SK-N-SH treated with all-trans-retinoic acid at 6 μM for 48 hours (cell line): ENCODE results near the gene PLXNA4.

Source experiments
- ATAC-seq: fragments of 200-7000 bp; cut with Tn5 transposase; 3 replicates; pipeline ENCODE4 v1.9.1; 2020; ENCODE audit warnings: mild to moderate bottlenecking, moderate library complexity
- ARNTL ChIP-seq: fragments of 450-650 bp; formaldehyde crosslinking; IDR thresholded peaks from 2 replicates; pipeline ENCODE4 v1.5.0; 2020; ENCODE audit warnings: low read depth, mild to moderate bottlenecking, moderate library complexity, borderline replicate concordance
- BACH2 ChIP-seq: fragments of 250-450 bp; sonication (Bioruptor Pico); IDR thresholded peaks from 2 replicates; pipeline ENCODE4 v1.9.0; 2021; ENCODE audit warnings: mild to moderate bottlenecking, borderline replicate concordance
- ESRRG ChIP-seq: fragments of 250-450 bp; sonication (Bioruptor Pico); IDR thresholded peaks from 2 replicates; pipeline ENCODE4 v1.6.1; 2021; ENCODE audit warnings: mild to moderate bottlenecking
- GLIS3 ChIP-seq: fragments of 250-450 bp; sonication (Bioruptor Pico); IDR thresholded peaks from 2 replicates; pipeline ENCODE4 v1.5.0; 2020; ENCODE audit warnings: mild to moderate bottlenecking, moderate library complexity
- ISL1 ChIP-seq: fragments of 250-450 bp; sonication (Bioruptor Pico); IDR thresholded peaks from 2 replicates; pipeline ENCODE4 v2.1.2; 2022; ENCODE audit warnings: mild to moderate bottlenecking, moderate library complexity
- OSR1 ChIP-seq: fragments of 250-450 bp; sonication (Bioruptor Pico); IDR thresholded peaks from 2 replicates; pipeline ENCODE4 v1.8.0; 2022; ENCODE audit warnings: moderate library complexity, mild to moderate bottlenecking, inconsistent platforms
- PPARA ChIP-seq: fragments of 250-450 bp; sonication (Bioruptor Pico); IDR thresholded peaks from 2 replicates; pipeline ENCODE4 v1.5.0; 2020; ENCODE audit warnings: mild to moderate bottlenecking, borderline replicate concordance
- RARB ChIP-seq: fragments of 250-450 bp; sonication (Bioruptor Pico); IDR thresholded peaks from 2 replicates; pipeline ENCODE4 v1.8.0; 2021; ENCODE audit warnings: mild to moderate bottlenecking, moderate library complexity
- SNAI2 ChIP-seq: fragments of 250-450 bp; sonication (Bioruptor Pico); IDR thresholded peaks from 2 replicates; pipeline ENCODE4 v1.5.0; 2020; ENCODE audit warnings: mild to moderate bottlenecking, moderate library complexity
- TCF4 ChIP-seq: fragments of 250-450 bp; sonication (Bioruptor Pico); IDR thresholded peaks from 2 replicates; pipeline ENCODE4 v1.8.0; 2021; ENCODE audit warnings: mild to moderate bottlenecking, moderate library complexity, borderline replicate concordance
- TOX ChIP-seq: fragments of 250-450 bp; sonication (Bioruptor Pico); IDR thresholded peaks from 2 replicates; pipeline ENCODE4 v1.8.0; 2021; ENCODE audit warnings: mild to moderate bottlenecking, moderate library complexity, borderline replicate concordance
- ZC3H10 ChIP-seq: fragments of 250-450 bp; sonication (Bioruptor Pico); IDR thresholded peaks from 2 replicates; pipeline ENCODE4 v1.5.1; 2021; ENCODE audit warnings: mild to moderate bottlenecking, moderate library complexity
- ZFP3 ChIP-seq: fragments of 250-450 bp; sonication (Bioruptor Pico); IDR thresholded peaks from 2 replicates; pipeline ENCODE4 v1.5.0; 2020; ENCODE audit warnings: mild to moderate bottlenecking, moderate library complexity
- ZFP30 ChIP-seq: fragments of 450-650 bp; formaldehyde crosslinking; IDR thresholded peaks from 2 replicates; pipeline ENCODE4 v1.5.0; 2022; ENCODE audit warnings: mild to moderate bottlenecking, moderate library complexity
- ZNF565 ChIP-seq: fragments of 450-650 bp; formaldehyde crosslinking; conservative IDR thresholded peaks from 2 replicates; pipeline ENCODE4 v1.5.0; 2020; ENCODE audit warnings: low read depth, mild to moderate bottlenecking, moderate library complexity
- ZNF70 ChIP-seq: fragments of 450-650 bp; formaldehyde crosslinking; IDR thresholded peaks from 2 replicates; pipeline ENCODE4 v1.5.0; 2020; ENCODE audit warnings: mild to moderate bottlenecking, moderate library complexity
- ZNF8 ChIP-seq: fragments of 450-650 bp; formaldehyde crosslinking; IDR thresholded peaks from 2 replicates; pipeline ENCODE4 v1.5.0; 2020; ENCODE audit warnings: mild to moderate bottlenecking, moderate library complexity
- TF ChIP-seq, protein P1 (sequence below): fragments of 250-450 bp; sonication (Bioruptor Pico); IDR thresholded peaks from 2 replicates; pipeline ENCODE4 v1.5.1; 2020; ENCODE audit warnings: low read depth, mild to moderate bottlenecking, moderate library complexity
- TF ChIP-seq, protein P2 (sequence below): fragments of 250-450 bp; sonication (Bioruptor Pico); IDR thresholded peaks from 2 replicates; pipeline ENCODE4 v1.5.0; 2020; ENCODE audit warnings: mild to moderate bottlenecking, moderate library complexity
- TF ChIP-seq, protein P3 (sequence below): fragments of 250-450 bp; sonication (Bioruptor Pico); IDR thresholded peaks from 2 replicates; pipeline ENCODE4 v1.8.0; 2021; ENCODE audit warnings: low read depth, mild to moderate bottlenecking, moderate library complexity, borderline replicate concordance
- TF ChIP-seq, protein P4 (sequence below): fragments of 250-450 bp; sonication (Bioruptor Pico); IDR thresholded peaks from 2 replicates; pipeline ENCODE4 v1.8.0; 2020; ENCODE audit warnings: mild to moderate bottlenecking, moderate library complexity, borderline replicate concordance

Gene PLXNA4

DNA sequence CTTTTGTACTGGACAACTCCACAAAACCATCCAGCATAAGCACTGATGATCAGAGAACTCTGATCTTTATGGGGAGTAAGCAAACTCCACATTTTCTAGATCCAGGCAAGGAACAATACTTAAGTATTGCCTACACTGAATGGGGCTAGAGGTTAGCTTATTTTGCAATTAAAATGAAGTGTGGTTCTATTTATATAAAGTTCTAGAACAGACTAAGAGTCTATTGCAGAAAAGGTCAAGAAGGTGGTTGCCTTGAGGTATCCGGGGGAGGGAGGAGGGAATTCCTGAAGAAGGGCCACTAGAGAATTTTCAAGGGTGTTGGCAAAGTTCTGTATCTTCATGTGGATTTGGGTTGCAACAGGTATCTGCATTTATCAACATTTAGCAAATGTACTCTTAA is 477.9 kb downstream of the PLXNA4 start (continued):
- TF ChIP-seq PPARA (CRISPR knock-in tag) (no peak), ZNF565 (no peak), ZNF70 (CRISPR knock-in tag) (no peak), ISL1 (no peak), SNAI2 (CRISPR knock-in tag) (no peak), TOX (CRISPR knock-in tag) (no peak)
- TF ChIP-seq, protein P1, sequence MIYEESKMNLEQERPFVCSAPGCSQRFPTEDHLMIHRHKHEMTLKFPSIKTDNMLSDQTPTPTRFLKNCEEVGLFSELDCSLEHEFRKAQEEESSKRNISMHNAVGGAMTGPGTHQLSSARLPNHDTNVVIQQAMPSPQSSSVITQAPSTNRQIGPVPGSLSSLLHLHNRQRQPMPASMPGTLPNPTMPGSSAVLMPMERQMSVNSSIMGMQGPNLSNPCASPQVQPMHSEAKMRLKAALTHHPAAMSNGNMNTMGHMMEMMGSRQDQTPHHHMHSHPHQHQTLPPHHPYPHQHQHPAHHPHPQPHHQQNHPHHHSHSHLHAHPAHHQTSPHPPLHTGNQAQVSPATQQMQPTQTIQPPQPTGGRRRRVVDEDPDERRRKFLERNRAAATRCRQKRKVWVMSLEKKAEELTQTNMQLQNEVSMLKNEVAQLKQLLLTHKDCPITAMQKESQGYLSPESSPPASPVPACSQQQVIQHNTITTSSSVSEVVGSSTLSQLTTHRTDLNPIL (CRISPR knock-in tag), result no peak
- TF ChIP-seq, protein P2, sequence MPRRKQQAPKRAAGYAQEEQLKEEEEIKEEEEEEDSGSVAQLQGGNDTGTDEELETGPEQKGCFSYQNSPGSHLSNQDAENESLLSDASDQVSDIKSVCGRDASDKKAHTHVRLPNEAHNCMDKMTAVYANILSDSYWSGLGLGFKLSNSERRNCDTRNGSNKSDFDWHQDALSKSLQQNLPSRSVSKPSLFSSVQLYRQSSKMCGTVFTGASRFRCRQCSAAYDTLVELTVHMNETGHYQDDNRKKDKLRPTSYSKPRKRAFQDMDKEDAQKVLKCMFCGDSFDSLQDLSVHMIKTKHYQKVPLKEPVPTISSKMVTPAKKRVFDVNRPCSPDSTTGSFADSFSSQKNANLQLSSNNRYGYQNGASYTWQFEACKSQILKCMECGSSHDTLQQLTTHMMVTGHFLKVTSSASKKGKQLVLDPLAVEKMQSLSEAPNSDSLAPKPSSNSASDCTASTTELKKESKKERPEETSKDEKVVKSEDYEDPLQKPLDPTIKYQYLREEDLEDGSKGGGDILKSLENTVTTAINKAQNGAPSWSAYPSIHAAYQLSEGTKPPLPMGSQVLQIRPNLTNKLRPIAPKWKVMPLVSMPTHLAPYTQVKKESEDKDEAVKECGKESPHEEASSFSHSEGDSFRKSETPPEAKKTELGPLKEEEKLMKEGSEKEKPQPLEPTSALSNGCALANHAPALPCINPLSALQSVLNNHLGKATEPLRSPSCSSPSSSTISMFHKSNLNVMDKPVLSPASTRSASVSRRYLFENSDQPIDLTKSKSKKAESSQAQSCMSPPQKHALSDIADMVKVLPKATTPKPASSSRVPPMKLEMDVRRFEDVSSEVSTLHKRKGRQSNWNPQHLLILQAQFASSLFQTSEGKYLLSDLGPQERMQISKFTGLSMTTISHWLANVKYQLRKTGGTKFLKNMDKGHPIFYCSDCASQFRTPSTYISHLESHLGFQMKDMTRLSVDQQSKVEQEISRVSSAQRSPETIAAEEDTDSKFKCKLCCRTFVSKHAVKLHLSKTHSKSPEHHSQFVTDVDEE (CRISPR knock-in tag), result no peak

DNA sequence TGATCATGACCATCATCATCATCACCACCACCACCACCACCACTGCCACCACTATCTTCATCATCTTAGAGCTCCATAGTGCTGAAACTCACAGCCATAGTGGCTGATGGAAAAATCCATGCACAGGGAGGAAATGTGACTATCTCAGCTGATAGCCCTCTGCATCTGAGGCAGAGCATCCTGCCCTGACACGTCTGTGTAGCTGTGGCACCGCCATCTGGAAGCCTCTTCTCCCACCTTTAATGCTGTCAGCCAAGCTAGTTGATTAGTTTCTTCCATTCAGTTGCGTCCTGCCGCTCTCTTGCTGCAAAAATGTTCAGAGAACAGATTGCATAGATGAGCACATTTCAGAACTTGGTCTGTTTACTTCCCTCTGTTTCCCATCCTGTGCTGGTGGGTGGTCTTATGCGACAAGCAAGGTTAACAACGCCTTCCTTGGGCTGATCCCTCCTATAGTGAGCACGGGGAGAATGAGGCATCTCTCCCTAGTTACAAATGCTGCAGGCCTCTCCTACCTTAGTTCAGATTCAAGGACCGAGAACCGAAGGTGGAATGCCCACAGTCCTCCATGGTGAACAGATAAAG is 478.6 kb downstream of the PLXNA4 start:
- no peak for ATAC-seq
- TF ChIP-seq, protein P2 (CRISPR knock-in tag), result no peak
- no peak for TF ChIP-seq GLIS3 (CRISPR knock-in tag)

DNA sequence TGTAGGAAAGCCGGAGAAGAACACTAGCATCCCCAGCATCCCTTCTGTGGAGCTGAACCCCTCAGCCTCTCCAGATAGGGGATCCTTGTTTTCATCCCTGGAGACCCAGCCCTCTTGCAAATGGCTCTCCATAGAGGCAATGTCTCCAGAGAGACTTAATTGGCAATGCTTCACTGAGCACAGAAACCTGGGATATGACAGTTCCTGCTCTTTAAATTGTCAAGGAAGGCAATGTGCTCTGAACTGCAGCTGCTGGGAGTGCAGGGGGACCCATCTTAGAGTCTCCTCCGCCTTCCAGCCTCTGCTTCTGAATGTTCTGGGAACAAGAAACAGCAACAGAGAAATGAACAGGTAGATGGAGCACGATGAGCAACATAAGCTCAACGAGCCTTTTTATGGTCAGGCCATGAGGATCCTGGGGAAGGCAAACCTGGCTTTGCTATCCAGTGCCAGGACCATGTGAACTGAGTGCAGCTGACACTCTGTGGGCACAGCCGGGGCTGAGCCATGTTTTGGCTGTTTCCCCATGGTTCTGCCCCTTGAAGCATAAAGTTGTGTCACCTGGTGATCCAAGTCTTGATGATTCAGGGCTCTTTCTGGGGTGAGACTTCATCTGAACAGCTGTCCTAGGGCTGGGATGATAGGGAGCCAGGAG is 481.0 kb downstream of the PLXNA4 start:
- ATAC-seq, result no peak
- TF ChIP-seq, protein P3, sequence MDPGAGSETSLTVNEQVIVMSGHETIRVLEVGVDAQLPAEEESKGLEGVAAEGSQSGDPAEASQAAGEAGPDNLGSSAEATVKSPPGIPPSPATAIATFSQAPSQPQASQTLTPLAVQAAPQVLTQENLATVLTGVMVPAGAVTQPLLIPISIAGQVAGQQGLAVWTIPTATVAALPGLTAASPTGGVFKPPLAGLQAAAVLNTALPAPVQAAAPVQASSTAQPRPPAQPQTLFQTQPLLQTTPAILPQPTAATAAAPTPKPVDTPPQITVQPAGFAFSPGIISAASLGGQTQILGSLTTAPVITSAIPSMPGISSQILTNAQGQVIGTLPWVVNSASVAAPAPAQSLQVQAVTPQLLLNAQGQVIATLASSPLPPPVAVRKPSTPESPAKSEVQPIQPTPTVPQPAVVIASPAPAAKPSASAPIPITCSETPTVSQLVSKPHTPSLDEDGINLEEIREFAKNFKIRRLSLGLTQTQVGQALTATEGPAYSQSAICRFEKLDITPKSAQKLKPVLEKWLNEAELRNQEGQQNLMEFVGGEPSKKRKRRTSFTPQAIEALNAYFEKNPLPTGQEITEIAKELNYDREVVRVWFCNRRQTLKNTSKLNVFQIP (CRISPR knock-in tag), result no peak
- TF ChIP-seq ZNF8 (CRISPR knock-in tag) (no peak), ARNTL (CRISPR knock-in tag) (no peak), RARB (CRISPR knock-in tag) (no peak), ISL1 (no peak), TCF4 (CRISPR knock-in tag) (no peak), ESRRG (CRISPR knock-in tag) (no peak), ZFP30 (no peak), GLIS3 (CRISPR knock-in tag) (no peak), ZNF70 (CRISPR knock-in tag) (no peak), SNAI2 (CRISPR knock-in tag) (no peak), PPARA (CRISPR knock-in tag) (no peak), OSR1 (CRISPR knock-in tag) (no peak), TOX (CRISPR knock-in tag) (no peak), ZFP3 (CRISPR knock-in tag) (no peak), ZNF565 (no peak), BACH2 (no peak), ZC3H10 (CRISPR knock-in tag) (no peak)
- TF ChIP-seq, protein P1 (CRISPR knock-in tag), result no peak
- TF ChIP-seq, protein P4, sequence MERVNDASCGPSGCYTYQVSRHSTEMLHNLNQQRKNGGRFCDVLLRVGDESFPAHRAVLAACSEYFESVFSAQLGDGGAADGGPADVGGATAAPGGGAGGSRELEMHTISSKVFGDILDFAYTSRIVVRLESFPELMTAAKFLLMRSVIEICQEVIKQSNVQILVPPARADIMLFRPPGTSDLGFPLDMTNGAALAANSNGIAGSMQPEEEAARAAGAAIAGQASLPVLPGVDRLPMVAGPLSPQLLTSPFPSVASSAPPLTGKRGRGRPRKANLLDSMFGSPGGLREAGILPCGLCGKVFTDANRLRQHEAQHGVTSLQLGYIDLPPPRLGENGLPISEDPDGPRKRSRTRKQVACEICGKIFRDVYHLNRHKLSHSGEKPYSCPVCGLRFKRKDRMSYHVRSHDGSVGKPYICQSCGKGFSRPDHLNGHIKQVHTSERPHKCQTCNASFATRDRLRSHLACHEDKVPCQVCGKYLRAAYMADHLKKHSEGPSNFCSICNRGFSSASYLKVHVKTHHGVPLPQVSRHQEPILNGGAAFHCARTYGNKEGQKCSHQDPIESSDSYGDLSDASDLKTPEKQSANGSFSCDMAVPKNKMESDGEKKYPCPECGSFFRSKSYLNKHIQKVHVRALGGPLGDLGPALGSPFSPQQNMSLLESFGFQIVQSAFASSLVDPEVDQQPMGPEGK (CRISPR knock-in tag), result no peak
- TF ChIP-seq, all 23 proteins: peak for 0
